GM12878 (cell line): ENCODE measurements around the gene SNX2. TPM values are rescaled to one million over a fixed set of nuclear protein-coding genes. Genes with fewer than 3 reads are reported as not detected.

Experiments
- ATAC-seq: fragments of 200-7000 bp; cut with Tn5 transposase; 3 replicates; pipeline ENCODE4 v1.9.1; 2020; ENCODE audit warnings: mild to moderate bottlenecking, moderate library complexity
- BruUV-seq: library from RNA; stranded (reverse); fragments of 400-500 nt; replicated peaks from 2 replicates; lab custom pipeline; 2021; lab: Mats Ljungman, UMichigan
- CTCF ChIA-PET: fragments of 300-600 bp; sonication (Branson Sonifier 250); formaldehyde crosslinking; extraction: SDS; loops from one replicate; lab custom pipeline; 2021; ENCODE audit warnings: inconsistent platforms; lab: Yijun Ruan, JAX
- POLR2A ChIA-PET: fragments of 350-600 bp; formaldehyde crosslinking; extraction: SDS; loops from one replicate; lab custom pipeline; 2021; ENCODE audit warnings: inconsistent platforms; lab: Charles Lee
- RAD21 ChIA-PET: fragments of 300-600 bp; sonication (Branson Sonifier 250); formaldehyde crosslinking; loops from one replicate; lab custom pipeline; 2023; ENCODE audit warnings: antibody characterized with exemption; ENCODE audit not compliant: unreplicated experiment; lab: Charles Lee
- SMC1A ChIA-PET: fragments of 300-600 bp; sonication (Branson Sonifier 250); formaldehyde crosslinking; loops from one replicate; lab custom pipeline; 2023; ENCODE audit not compliant: unreplicated experiment, uncharacterized antibody; lab: Charles Lee
- DNase-seq: peaks from one replicate; pipeline ENCODE4 v3.0.0-alpha.2; 2011; ENCODE audit warnings: low read depth, low spot score
- FAIRE-seq: peaks from 3 replicates; lab custom pipeline; 2011; peaks lifted over from hg19 to GRCh38; lab: Jason Lieb, UNC
- H2AFZ ChIP-seq: 2 replicates; pipeline ENCODE4 v1.6.0; 2011; ENCODE audit warnings: low read depth, low read length, control low read depth; ENCODE audit not compliant: control insufficient read depth
- H3K27ac ChIP-seq: 2 replicates; pipeline ENCODE4 v1.5.1; 2011; ENCODE audit warnings: control low read depth; ENCODE audit not compliant: control insufficient read depth, insufficient read depth
- H3K27me3 ChIP-seq, 2 experiments: replicated peaks in 1 of 2; 2 replicates each; pipeline versions ENCODE4 v1.6.0 to v1.6.1; 2011; ENCODE audit warnings: low read length in 1 of 2; ENCODE audit not compliant: control insufficient read depth in 2 of 2, insufficient read depth in 2 of 2
- H3K36me3 ChIP-seq, 2 experiments: 2 replicates each; pipeline ENCODE4 v1.5.1; 2011; ENCODE audit warnings: low read length in 1 of 2; ENCODE audit not compliant: control insufficient read depth in 2 of 2, insufficient read depth in 2 of 2
- H3K4me1 ChIP-seq: 2 replicates; pipeline ENCODE4 v1.6.1; 2011; ENCODE audit warnings: mild to moderate bottlenecking, low read length, moderate library complexity, mixed read lengths; ENCODE audit not compliant: control insufficient read depth, insufficient read depth
- H3K4me2 ChIP-seq: 2 replicates; pipeline ENCODE4 v1.6.0; 2011; ENCODE audit warnings: control low read depth; ENCODE audit not compliant: control insufficient read depth, insufficient read depth
- H3K4me3 ChIP-seq: fragments of 200-600 bp; sonication (generic); 2 replicates; pipeline ENCODE4 v1.5.1; 2016
- H3K79me2 ChIP-seq: 2 replicates; pipeline ENCODE4 v1.6.0; 2011; ENCODE audit warnings: low read length; ENCODE audit not compliant: control insufficient read depth, insufficient read depth
- H3K9ac ChIP-seq: 2 replicates; pipeline ENCODE4 v1.8.0; 2011; ENCODE audit warnings: low read length, control low read depth, mixed read lengths; ENCODE audit not compliant: control insufficient read depth, insufficient read depth
- H3K9me3 ChIP-seq: replicated peaks from 3 replicates; pipeline ENCODE4 v1.5.1; 2011; ENCODE audit warnings: mild to moderate bottlenecking, low read length; ENCODE audit not compliant: control insufficient read depth, insufficient read depth
- H4K20me1 ChIP-seq: 2 replicates; pipeline ENCODE4 v1.6.0; 2011; ENCODE audit not compliant: control insufficient read depth, insufficient read depth
- ASH2L ChIP-seq: fragments of 300-600, 200-600 bp; sonication (generic); IDR thresholded peaks from 2 replicates; pipeline ENCODE4 v1.6.1; 2017; ENCODE audit warnings: low read depth, mild to moderate bottlenecking, borderline replicate concordance
- BMI1 ChIP-seq: fragments of 450-650 bp; IDR thresholded peaks from 2 replicates; pipeline ENCODE4 v1.6.1; 2016; ENCODE audit warnings: mild to moderate bottlenecking, moderate library complexity, borderline replicate concordance
- BRCA1 ChIP-seq: IDR thresholded peaks from 2 replicates; pipeline ENCODE4 v1.6.1; 2011; ENCODE audit warnings: low read depth, low read length, improper control_type of control experiment
- CHD1 ChIP-seq: IDR thresholded peaks from 2 replicates; pipeline ENCODE4 v1.6.1; 2012; ENCODE audit warnings: low read depth, low read length, improper control_type of control experiment
- CHD2 ChIP-seq: IDR thresholded peaks from 2 replicates; pipeline ENCODE4 v1.6.1; 2011; ENCODE audit warnings: low read depth, low read length, improper control_type of control experiment, borderline replicate concordance
- CREB1 ChIP-seq: IDR thresholded peaks from 2 replicates; pipeline ENCODE4 v1.6.1; 2012; ENCODE audit warnings: low read depth, mild to moderate bottlenecking, inconsistent platforms
- FOXK2 ChIP-seq: fragments of 450-650 bp; IDR thresholded peaks from 2 replicates; pipeline ENCODE4 v1.6.1; 2017; ENCODE audit warnings: mild to moderate bottlenecking, moderate library complexity
- GABPA ChIP-seq: IDR thresholded peaks from 2 replicates; pipeline ENCODE4 v1.6.1; 2014; ENCODE audit warnings: antibody characterized with exemption, low read depth, mild to moderate bottlenecking, inconsistent platforms
- IRF3 ChIP-seq: fragments of 450-650 bp; IDR thresholded peaks from 2 replicates; pipeline ENCODE4 v1.6.1; 2014; ENCODE audit warnings: mild to moderate bottlenecking
- JUNB ChIP-seq: IDR thresholded peaks from 2 replicates; pipeline ENCODE4 v1.6.1; 2016; ENCODE audit warnings: antibody characterized with exemption, mild to moderate bottlenecking
- MAX ChIP-seq: IDR thresholded peaks from 2 replicates; pipeline ENCODE4 v1.6.1; 2012; ENCODE audit warnings: low read depth, low read length, improper control_type of control experiment
- MTA2 ChIP-seq: fragments of 450-650 bp; IDR thresholded peaks from 2 replicates; pipeline ENCODE4 v1.6.1; 2016; ENCODE audit warnings: low read depth, mild to moderate bottlenecking, moderate library complexity
- POU2F2 ChIP-seq: IDR thresholded peaks from 3 replicates; pipeline ENCODE4 v1.6.1; 2011; ENCODE audit warnings: low read depth, mild to moderate bottlenecking, low read length, borderline replicate concordance
- SIX5 ChIP-seq: IDR thresholded peaks from 2 replicates; pipeline ENCODE4 v1.6.1; 2011; ENCODE audit warnings: mild to moderate bottlenecking, low read depth, low read length, moderate library complexity; ENCODE audit not compliant: severe bottlenecking
- STAT1 ChIP-seq: fragments of 450-650 bp; conservative IDR thresholded peaks from 2 replicates; pipeline ENCODE4 v1.6.1; 2014; ENCODE audit warnings: antibody characterized with exemption, mild to moderate bottlenecking
- WGBS: methylation state at CpG from one replicate; pipeline ENCODE4 v1.1.6; 2016; ENCODE audit warnings: low lambda C conversion rate; ENCODE audit not compliant: insufficient replicate concordance, insufficient coverage; ENCODE audit errors: missing lambda C conversion rate; 5-methylcytosine and 5-hydroxymethylcytosine counted together
- in situ Hi-C: fragments of 300-500 bp; cut with MboI; formaldehyde crosslinking; loops from 9 replicates; pipeline ENCODE4 v1.14.3; 2018; ENCODE audit warnings: mixed read lengths
- intact Hi-C: fragments of 100-400 bp; cut with micrococcal nuclease; formaldehyde crosslinking; loops from one replicate; pipeline ENCODE4 v1.14.2; 2022; ENCODE audit not compliant: unreplicated experiment
- polyA plus RNA-seq, 11 experiments: library from polyadenylated mRNA; depleted of rRNA in 4 of 11; unstranded in 6 of 11; stranded (reverse) in 5 of 11; fragments of >200 nt; fragmentation: Nextera tagmentation in 4 of 11; fragmentation: Illumina TruSeq in 1 of 11; extraction: Ambion mirVana in 4 of 11; extraction: Trizol in 1 of 11; gene quantifications; 1 replicate in 1 of 11; 2 replicates in 10 of 11; pipeline versions ENCODE4 v1.2.1 to v1.2.3, GENCODE V29; 2011 to 2016; ENCODE audit warnings: inconsistent platforms in 2 of 11, missing spikeins in 2 of 11, low read depth in 1 of 11
- total RNA-seq, 4 experiments: library from RNA; depleted of rRNA in 3 of 4; stranded (reverse); fragments of >200 nt in 3 of 4; fragmentation: Illumina TruSeq in 1 of 4; extraction: Trizol in 1 of 4; gene quantifications; 2 replicates each; pipeline versions ENCODE4 v1.2.1 to v1.2.3, GENCODE V29; 2013 to 2021

Gene SNX2
- total and polyA plus RNA-seq, 10 of the 15 experiments (the other 5 are each of a cell fraction or from before 2014, with no cell fraction given) = 46.3 to 84.3 (median 63.0) TPM

- FAIRE-seq (no peak), DNase-seq (no peak), ATAC-seq (no peak)
- Histone ChIP-seq H3K36me3 (no peaks in the 10 kb centered on the region), H3K9ac (no peak overlapping the region), H3K4me3 (no peak overlapping the region), H3K9me3 (no peaks in the 10 kb centered on the region), H3K4me2 (no peak overlapping the region), H3K4me1 (no peaks in the 10 kb centered on the region), H2AFZ (no peak overlapping the region), H3K27me3 (no peaks in the 10 kb centered on the region), H3K27ac (no peak overlapping the region), H4K20me1 (no peaks in the 10 kb centered on the region), H3K79me2 (no peaks in the 10 kb centered on the region)
- TF ChIP-seq STAT1 (no peak), CHD2 (no peak), CREB1 (no peak), BMI1 (no peak), BRCA1 (no peak), FOXK2 (no peak), CHD1 (no peak), GABPA (no peak), MTA2 (no peak), SIX5 (no peak), JUNB (no peak), POU2F2 (no peak), MAX (no peak), IRF3 (no peak), ASH2L (no peak)
- ChIA-PET SMC1A (interaction anchor here (0.8 to 1.7 kb wide), 3 partner anchors 11 to 64 kb away, joined by 3 to 7 read pairs (median 4); no protein-coding TSS in a partner anchor), CTCF (interaction anchor here (1.2 kb wide), 1 partner anchor 16 kb away, joined by 3 read pairs; no protein-coding TSS in a partner anchor), POLR2A (interaction anchor here (0.6 kb wide), 1 partner anchor 30 kb away, joined by 3 read pairs; no protein-coding TSS in a partner anchor), RAD21 (no interaction called here)
- 55% methylated on average over 2 of the region's 2 CpGs for WGBS
- intact Hi-C loops = no loop called here
- no TSS peak for BruUV-seq
- in situ Hi-C loops = no loop called here
These were observed 33.2 kb upstream of the SNX2 start for GRCh38 chr5:122741681-122742080.
